Esophagus (tissue), 2 donors: ENCODE results near the gene SLC4A7. TPM values are rescaled to one million over a fixed set of nuclear protein-coding genes. Genes with fewer than 3 reads are reported as not detected.

Experiments used
- H3K27ac ChIP-seq, 2 donors: one replicate each; pipeline ENCODE4 v1.5.1; 2013; ENCODE audit warnings: low read depth in 2 of 2, mild to moderate bottlenecking in 2 of 2, inconsistent platforms in 1 of 2, low read length in 1 of 2, moderate library complexity in 1 of 2
- H3K27me3 ChIP-seq, 2 donors: one replicate each; pipeline ENCODE4 v1.6.1; 2013; ENCODE audit warnings: low read length in 2 of 2, control low read depth in 1 of 2, mild to moderate bottlenecking in 1 of 2; ENCODE audit not compliant: insufficient read depth in 2 of 2, control insufficient read depth in 1 of 2
- H3K36me3 ChIP-seq, 2 donors: one replicate each; pipeline ENCODE4 v1.6.1; 2013; ENCODE audit warnings: low read length in 1 of 2; ENCODE audit not compliant: control insufficient read depth in 2 of 2, insufficient read depth in 2 of 2
- H3K4me1 ChIP-seq, 2 donors: one replicate each; pipeline ENCODE4 v1.6.1; 2013; ENCODE audit warnings: low read length in 1 of 2; ENCODE audit not compliant: control insufficient read depth in 2 of 2, insufficient read depth in 2 of 2
- H3K4me3 ChIP-seq, 2 donors: one replicate each; pipeline ENCODE4 v1.5.1; 2013; ENCODE audit warnings: low read length in 2 of 2, mild to moderate bottlenecking in 2 of 2, low read depth in 1 of 2, moderate library complexity in 1 of 2
- H3K9me3 ChIP-seq, 2 donors: one replicate each; pipeline ENCODE4 v1.6.1; 2013; ENCODE audit warnings: mild to moderate bottlenecking in 2 of 2, low read depth in 1 of 2, low read length in 1 of 2, moderate library complexity in 1 of 2; ENCODE audit not compliant: control insufficient read depth in 2 of 2, insufficient read depth in 1 of 2
- WGBS, 2 donors: extraction: QIAGEN DNeasy Blood & Tissue Kit; methylation state at CpG; one replicate each; pipeline ENCODE4 v1.1.7; 2013; 5-methylcytosine and 5-hydroxymethylcytosine counted together
- polyA plus RNA-seq, 2 donors: library from polyadenylated mRNA; stranded (reverse); fragments of 200-250 nt; gene quantifications; one replicate each; pipeline ENCODE4 v1.2.3, GENCODE V29; 2013
- donor health status: healthy with polysubstance abuse.
- donor health status: Bipolar disorder and iron deficiency.

The SLC4A7 gene
- polyA plus RNA-seq, 2 donors = 3.1 to 3.5 TPM

DNA sequence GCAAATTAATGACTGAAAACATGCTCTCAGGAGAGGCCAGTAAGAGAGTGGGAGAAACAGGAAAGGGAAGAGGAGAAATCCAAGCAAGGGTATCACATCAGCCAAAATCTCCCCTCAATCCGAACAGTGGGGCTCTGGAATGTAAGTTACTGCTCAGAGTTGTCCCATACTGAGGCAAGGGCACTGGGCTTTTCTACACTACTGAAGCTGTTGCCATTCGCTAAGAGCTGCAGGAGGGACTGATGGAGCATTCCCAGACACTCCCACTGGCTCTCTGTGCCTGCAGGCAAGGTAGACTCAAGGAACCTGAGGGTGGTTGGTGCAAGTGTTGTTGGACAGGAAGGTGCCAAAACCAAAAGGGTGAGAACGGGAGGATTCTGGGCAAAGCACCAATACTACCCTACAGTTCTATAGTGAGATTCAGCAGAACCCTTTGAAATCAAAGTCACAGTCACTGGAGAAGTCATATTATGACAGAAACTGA, 161.1 kb downstream of the SLC4A7 start:
- H3K4me3 ChIP-seq = no peak overlapping the region
- H3K4me1 ChIP-seq = no peaks in the 10 kb centered on the region
- no peak overlapping the region for H3K27ac ChIP-seq
- no peaks in the 10 kb centered on the region for H3K9me3 ChIP-seq
- H3K27me3 ChIP-seq = no peaks in the 10 kb centered on the region
- no peaks in the 10 kb centered on the region for H3K36me3 ChIP-seq
- 63 to 74% methylated on average over 3 of the region's 3 CpGs for WGBS, 2 donors

Other genes starting within 250 kb of the SLC4A7 start
- under 1 TPM; 0.26 to 0.55 TPM for gene NEK10, start 115.0 kb downstream of the SLC4A7 start, polyA plus RNA-seq
- gene EOMES, start 237.9 kb upstream of the SLC4A7 start, polyA plus RNA-seq = under 1 TPM; 0.04 to 0.06 TPM